Adrenal gland (tissue), 5 donors: Measurements from ENCODE around the gene PSMA2.

Source experiments
- POLR2A ChIP-seq, 2 donors: fragments of 450-650 bp; IDR thresholded peaks; one replicate each; pipeline ENCODE4 v1.6.1; 2017; ENCODE audit warnings: antibody characterized with exemption in 2 of 2, mild to moderate bottlenecking in 2 of 2, moderate library complexity in 1 of 2
- TF ChIP-seq, protein P1 (sequence below), 6 experiments: fragments of 450-650 bp in 4 of 6; fragments of 200-600 bp in 2 of 6; sonication (generic) in 1 of 6; IDR thresholded peaks; 1 replicate in 5 of 6; 2 replicates in 1 of 6; pipeline versions ENCODE4 v1.5.1 to v1.8.0; 2016 to 2021; ENCODE audit warnings: antibody characterized with exemption in 6 of 6, mild to moderate bottlenecking in 2 of 6, moderate library complexity in 1 of 6
- donor health status: DM: no; HTN: no; CAD: no.

DNA sequence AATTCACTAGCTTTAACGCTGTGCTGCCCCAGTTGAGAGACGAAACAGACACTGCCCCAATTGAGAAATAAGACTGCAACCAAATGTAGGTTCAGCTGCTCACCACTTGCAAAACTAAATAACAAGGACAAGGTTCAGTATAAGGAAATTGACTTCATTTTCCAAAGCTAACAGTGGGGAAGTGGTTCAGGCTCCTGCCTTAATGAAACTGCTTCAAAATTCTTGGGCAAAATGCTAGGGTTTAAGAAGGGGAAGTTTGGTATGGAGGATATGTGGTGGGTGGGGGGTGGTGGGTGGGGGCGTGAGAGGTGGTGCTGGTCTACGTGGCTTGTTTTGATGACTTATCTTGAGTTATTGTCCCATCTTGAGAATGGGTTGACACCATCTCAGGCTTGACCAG is 22.0 kb upstream of the PSMA2 start:
- TF ChIP-seq POLR2A (IDR thresholded peaks at IDR 0.05) = no peak
- TF ChIP-seq, protein P1, sequence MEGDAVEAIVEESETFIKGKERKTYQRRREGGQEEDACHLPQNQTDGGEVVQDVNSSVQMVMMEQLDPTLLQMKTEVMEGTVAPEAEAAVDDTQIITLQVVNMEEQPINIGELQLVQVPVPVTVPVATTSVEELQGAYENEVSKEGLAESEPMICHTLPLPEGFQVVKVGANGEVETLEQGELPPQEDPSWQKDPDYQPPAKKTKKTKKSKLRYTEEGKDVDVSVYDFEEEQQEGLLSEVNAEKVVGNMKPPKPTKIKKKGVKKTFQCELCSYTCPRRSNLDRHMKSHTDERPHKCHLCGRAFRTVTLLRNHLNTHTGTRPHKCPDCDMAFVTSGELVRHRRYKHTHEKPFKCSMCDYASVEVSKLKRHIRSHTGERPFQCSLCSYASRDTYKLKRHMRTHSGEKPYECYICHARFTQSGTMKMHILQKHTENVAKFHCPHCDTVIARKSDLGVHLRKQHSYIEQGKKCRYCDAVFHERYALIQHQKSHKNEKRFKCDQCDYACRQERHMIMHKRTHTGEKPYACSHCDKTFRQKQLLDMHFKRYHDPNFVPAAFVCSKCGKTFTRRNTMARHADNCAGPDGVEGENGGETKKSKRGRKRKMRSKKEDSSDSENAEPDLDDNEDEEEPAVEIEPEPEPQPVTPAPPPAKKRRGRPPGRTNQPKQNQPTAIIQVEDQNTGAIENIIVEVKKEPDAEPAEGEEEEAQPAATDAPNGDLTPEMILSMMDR (IDR thresholded peaks at IDR 0.05) = no peak
